ENCODE results near the gene TNFSF4. TPM values are rescaled to one million over a fixed set of nuclear protein-coding genes. Genes with fewer than 3 reads are reported as not detected.

Gene TNFSF4, protein sequence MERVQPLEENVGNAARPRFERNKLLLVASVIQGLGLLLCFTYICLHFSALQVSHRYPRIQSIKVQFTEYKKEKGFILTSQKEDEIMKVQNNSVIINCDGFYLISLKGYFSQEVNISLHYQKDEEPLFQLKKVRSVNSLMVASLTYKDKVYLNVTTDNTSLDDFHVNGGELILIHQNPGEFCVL
- total RNA-seq: 1.3 TPM
- polyA plus RNA-seq (ENCODE audit: insufficient read depth, low read depth, low replicate concordance): 0.58 TPM
- long read RNA-seq, donor 1: 0 reads
- long read RNA-seq, donor 2, partial matches to known transcripts: 0 of 1 reads
- long read RNA-seq, donor 2, other reads (novel, unspliced or antisense): 0 of 1 reads
- long read RNA-seq, donor 3, partial matches to known transcripts: 0 of 1 reads
- long read RNA-seq, donor 3, other reads (novel, unspliced or antisense): 0 of 1 reads
- long read RNA-seq, donor 4: 0 reads
- long read RNA-seq, donor 5: 0 reads
- long read RNA-seq, donor 6: 0 reads
- long read RNA-seq, donor 7: 0 reads
- long read RNA-seq, donor 8: 0 reads
- long read RNA-seq, donor 9: 0 reads
- long read RNA-seq, donor 10: 0 reads

DNA sequence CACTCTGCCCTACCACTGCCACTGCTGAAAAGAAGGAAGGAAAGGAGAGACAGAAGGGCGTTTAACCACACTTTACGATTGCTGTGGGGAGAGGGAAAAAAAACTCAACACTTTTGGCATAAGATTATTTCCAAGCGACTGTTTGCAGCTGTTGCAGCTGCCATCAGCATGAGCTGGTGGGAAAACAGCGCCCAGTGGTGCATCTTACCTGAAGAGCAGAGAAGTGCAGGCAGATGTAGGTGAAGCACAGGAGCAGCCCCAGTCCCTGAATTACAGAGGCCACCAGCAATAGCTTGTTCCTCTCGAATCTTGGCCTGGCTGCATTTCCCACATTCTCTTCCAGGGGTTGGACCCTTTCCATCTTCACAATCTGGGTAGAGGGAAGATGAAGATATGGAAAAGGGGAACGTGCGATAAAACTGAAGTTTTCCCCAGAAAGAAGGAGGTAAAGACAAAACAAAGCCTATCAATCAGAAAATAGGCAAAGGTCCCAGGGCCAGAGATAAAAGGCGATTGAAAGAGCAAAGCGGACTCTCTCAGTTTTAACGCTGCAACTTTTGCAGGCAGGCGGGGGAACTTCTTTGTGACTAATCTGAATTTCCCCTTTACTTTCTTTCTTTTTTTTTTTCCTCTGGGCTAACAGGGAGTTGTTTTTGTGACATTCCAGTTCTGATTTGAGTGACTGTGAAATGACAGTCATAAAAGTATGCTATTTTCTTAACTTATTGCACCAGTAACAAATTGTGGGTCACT is at the start of gene TNFSF4:
TNFSF4 (minus strand) TSS at position 516 of the 753 bp plus-strand sequence; CDS start at position 361, 155 bp downstream.
- no peak for FAIRE-seq
- Histone ChIP-seq H3K4me3 (ENCODE audit: low read length in 3 of 3) (no peak within 1 kb of the TSS), H3K36me3 (ENCODE audit: control insufficient read depth in 2 of 3, insufficient read depth in 3 of 3, low read length in 3 of 3) (no peaks in the 10 kb centered on the region), H3K9me3 (ENCODE audit: control insufficient read depth in 2 of 3, insufficient read depth in 1 of 3, low read length in 3 of 3) (no peaks in the 10 kb centered on the region), H3K27ac (ENCODE audit: low read depth in 2 of 2, low read length in 2 of 2) (no peak within 1 kb of the TSS), H3K27me3 (ENCODE audit: control insufficient read depth, insufficient read depth, low read length) (no peaks in the 10 kb centered on the region), H3K4me1 (ENCODE audit: control insufficient read depth in 2 of 3, insufficient read depth in 2 of 3, low read depth in 1 of 3, low read length in 3 of 3) (peaks cover 0 to 5% (median 0%) of the 10 kb centered on the region in 3 donors), H3K9ac (ENCODE audit: low read length in 3 of 3) (no peak within 1 kb of the TSS)
- TF ChIP-seq, protein P1, sequence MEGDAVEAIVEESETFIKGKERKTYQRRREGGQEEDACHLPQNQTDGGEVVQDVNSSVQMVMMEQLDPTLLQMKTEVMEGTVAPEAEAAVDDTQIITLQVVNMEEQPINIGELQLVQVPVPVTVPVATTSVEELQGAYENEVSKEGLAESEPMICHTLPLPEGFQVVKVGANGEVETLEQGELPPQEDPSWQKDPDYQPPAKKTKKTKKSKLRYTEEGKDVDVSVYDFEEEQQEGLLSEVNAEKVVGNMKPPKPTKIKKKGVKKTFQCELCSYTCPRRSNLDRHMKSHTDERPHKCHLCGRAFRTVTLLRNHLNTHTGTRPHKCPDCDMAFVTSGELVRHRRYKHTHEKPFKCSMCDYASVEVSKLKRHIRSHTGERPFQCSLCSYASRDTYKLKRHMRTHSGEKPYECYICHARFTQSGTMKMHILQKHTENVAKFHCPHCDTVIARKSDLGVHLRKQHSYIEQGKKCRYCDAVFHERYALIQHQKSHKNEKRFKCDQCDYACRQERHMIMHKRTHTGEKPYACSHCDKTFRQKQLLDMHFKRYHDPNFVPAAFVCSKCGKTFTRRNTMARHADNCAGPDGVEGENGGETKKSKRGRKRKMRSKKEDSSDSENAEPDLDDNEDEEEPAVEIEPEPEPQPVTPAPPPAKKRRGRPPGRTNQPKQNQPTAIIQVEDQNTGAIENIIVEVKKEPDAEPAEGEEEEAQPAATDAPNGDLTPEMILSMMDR (IDR thresholded peaks at IDR 0.05; ENCODE audit: borderline replicate concordance, extremely low read depth, insufficient read depth): no peak
- intact Hi-C loops (cut with DNase I): loop anchor here (5.0 kb wide), 1 partner anchor 380 kb away; no protein-coding TSS in a partner anchor
- DNase-seq: peak in 1 of 5 donors; percentile 22

DNA sequence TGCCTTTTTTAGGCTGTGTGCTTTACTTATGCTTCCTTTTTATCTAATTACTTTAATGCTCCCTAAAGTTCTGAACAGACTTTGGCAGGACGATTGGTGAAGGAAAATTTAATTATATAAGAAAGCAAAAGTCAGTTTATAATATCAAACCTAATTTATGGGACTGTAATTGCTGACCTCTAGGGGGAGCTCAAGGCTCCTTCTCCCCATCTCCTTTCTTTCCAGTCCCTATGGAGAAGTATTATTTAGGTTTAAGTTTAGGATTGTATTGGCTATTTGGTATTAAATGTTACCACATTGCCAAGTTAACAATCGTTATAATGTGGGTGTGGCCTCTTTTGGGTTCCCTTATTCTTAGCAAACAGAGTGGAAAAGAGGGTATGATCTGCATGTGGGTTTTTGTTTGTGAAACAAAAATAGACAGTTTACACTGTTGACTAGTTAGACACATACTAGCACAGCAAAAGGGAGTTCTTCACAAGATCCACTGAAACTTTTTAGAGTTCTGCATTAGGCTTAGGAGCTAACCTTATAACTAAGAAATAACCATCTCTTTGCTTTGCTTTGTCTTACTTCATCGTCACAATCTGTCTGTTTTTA is 48.2 kb upstream of the TNFSF4 start:
- peak in 1 of 5 donors; percentile 21 for DNase-seq
- H3K4me3 ChIP-seq (ENCODE audit: low read length in 3 of 3): no peak overlapping the region

DNA sequence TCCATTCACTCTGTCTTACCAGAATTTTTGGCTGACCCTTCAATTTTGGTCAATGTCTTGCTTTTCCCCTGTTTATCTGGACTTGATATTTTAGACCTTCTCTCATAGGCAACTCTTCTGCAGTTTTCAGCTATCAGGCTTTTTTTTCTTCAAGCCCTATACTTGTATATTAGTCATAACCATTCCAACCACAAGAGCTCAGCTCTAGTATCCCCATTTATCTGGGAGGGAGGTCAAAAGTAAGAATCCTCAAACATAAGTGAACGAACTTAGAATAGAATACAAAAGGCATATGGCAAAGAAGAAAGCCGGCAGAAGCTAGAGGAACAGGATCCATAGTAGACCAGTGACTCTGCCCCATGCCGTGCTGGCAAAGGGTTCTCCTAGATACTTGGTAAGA is 45.9 kb upstream of the TNFSF4 start:
- TF ChIP-seq, protein P1 (IDR thresholded peaks at IDR 0.05; ENCODE audit: borderline replicate concordance, extremely low read depth, insufficient read depth): no peak
- FAIRE-seq (no peak), DNase-seq (no peak)
- Histone ChIP-seq H3K4me3 (ENCODE audit: low read length in 3 of 3) (no peak overlapping the region), H3K27me3 (ENCODE audit: control insufficient read depth, insufficient read depth, low read length) (no peaks in the 10 kb centered on the region), H3K27ac (ENCODE audit: low read depth in 2 of 2, low read length in 2 of 2) (no peak overlapping the region), H3K9ac (ENCODE audit: low read length in 3 of 3) (no peak overlapping the region), H3K9me3 (ENCODE audit: control insufficient read depth in 2 of 3, insufficient read depth in 1 of 3, low read length in 3 of 3) (no peaks in the 10 kb centered on the region), H3K4me1 (ENCODE audit: control insufficient read depth in 2 of 3, insufficient read depth in 2 of 3, low read depth in 1 of 3, low read length in 3 of 3) (no peaks in the 10 kb centered on the region), H3K36me3 (ENCODE audit: control insufficient read depth in 2 of 3, insufficient read depth in 3 of 3, low read length in 3 of 3) (no peaks in the 10 kb centered on the region)
- intact Hi-C loops (cut with DNase I): no loop called here

More for the DNA sequence above, 48.2 kb upstream of the TNFSF4 start:
- no peaks in the 10 kb centered on the region for H3K4me1 ChIP-seq (ENCODE audit: control insufficient read depth in 2 of 3, insufficient read depth in 2 of 3, low read depth in 1 of 3, low read length in 3 of 3)
- intact Hi-C loops (cut with DNase I): no loop called here
- H3K9ac ChIP-seq (ENCODE audit: low read length in 3 of 3): no peak overlapping the region
- H3K36me3 ChIP-seq (ENCODE audit: control insufficient read depth in 2 of 3, insufficient read depth in 3 of 3, low read length in 3 of 3): no peaks in the 10 kb centered on the region
- no peak overlapping the region for H3K27ac ChIP-seq (ENCODE audit: low read depth in 2 of 2, low read length in 2 of 2)
- H3K9me3 ChIP-seq (ENCODE audit: control insufficient read depth in 2 of 3, insufficient read depth in 1 of 3, low read length in 3 of 3): peaks cover 0 to 1% (median 0%) of the 10 kb centered on the region in 3 donors
- no peak for FAIRE-seq
- no peaks in the 10 kb centered on the region for H3K27me3 ChIP-seq (ENCODE audit: control insufficient read depth, insufficient read depth, low read length)
- TF ChIP-seq, protein P1 (IDR thresholded peaks at IDR 0.05; ENCODE audit: borderline replicate concordance, extremely low read depth, insufficient read depth): peak; percentile 40

All from kidney (tissue), 22 donors.